HEK293 (cell line): Measurements from ENCODE around the gene MCU.
A peak's percentile ranks its signal among the peaks of the same experiment; 100 is the strongest.

Experiments used
- CTCF ChIA-PET: fragments of 350-600 bp; formaldehyde crosslinking; extraction: SDS; loops from one replicate; lab custom pipeline; 2021; ENCODE audit warnings: antibody characterized with exemption; lab: Yijun Ruan, JAX
- POLR2A ChIA-PET: fragments of 300-600 bp; formaldehyde crosslinking; extraction: SDS; loops from one replicate; lab custom pipeline; 2020; ENCODE audit warnings: antibody characterized with exemption, inconsistent platforms; lab: Yijun Ruan, JAX
- H3K27ac ChIP-seq: fragments of 200-500 bp; sonication (Bioruptor generic); 2 replicates; pipeline ENCODE4 v1.5.1; 2014; ENCODE audit warnings: low read depth, low read length, control low read depth, inconsistent platforms; ENCODE audit errors: extremely low read depth
- H3K36me3 ChIP-seq, 2 experiments: fragments of 200-500 bp in 1 of 2; sonication (Bioruptor generic) in 1 of 2; 1 replicate in 1 of 2; 2 replicates in 1 of 2; pipeline ENCODE4 v1.5.1; 2014 to 2017; ENCODE audit warnings: inconsistent platforms in 2 of 2, low read length in 2 of 2; ENCODE audit not compliant: control insufficient read depth in 2 of 2, insufficient read depth in 1 of 2
- H3K4me1 ChIP-seq: fragments of 200-500 bp; sonication (Bioruptor generic); 2 replicates; pipeline ENCODE4 v1.5.1; 2014; ENCODE audit warnings: mild to moderate bottlenecking, low read length, inconsistent platforms; ENCODE audit not compliant: control insufficient read depth, insufficient read depth
- H3K4me3 ChIP-seq: 2 replicates; pipeline ENCODE4 v1.5.1; 2011; ENCODE audit warnings: low read depth, mild to moderate bottlenecking, control low read depth, low read length, moderate library complexity
- H3K9me3 ChIP-seq: fragments of 200-500 bp; sonication (Bioruptor generic); 2 replicates; pipeline ENCODE4 v1.5.1; 2014; ENCODE audit warnings: low read depth, low read length, inconsistent platforms; ENCODE audit not compliant: control insufficient read depth, insufficient read depth
- FEZF1 ChIP-seq: fragments of 450-650 bp; formaldehyde crosslinking; IDR thresholded peaks from 2 replicates; pipeline ENCODE4 v1.5.1; 2016; ENCODE audit warnings: missing biosample characterization, missing genetic modification characterization
- HOXD13 ChIP-seq: sonication (generic); formaldehyde crosslinking; IDR thresholded peaks from 2 replicates; pipeline ENCODE4 v1.8.0; 2022; ENCODE audit warnings: missing genetic modification reagents, borderline replicate concordance
- IKZF3 ChIP-seq: fragments of 450-650 bp; IDR thresholded peaks from 2 replicates; pipeline ENCODE4 v1.5.0; 2018; ENCODE audit warnings: missing biosample characterization, mild to moderate bottlenecking, missing genetic modification characterization, moderate library complexity
- KLF1 ChIP-seq: fragments of 450-650 bp; formaldehyde crosslinking; IDR thresholded peaks from 2 replicates; pipeline ENCODE4 v1.5.1; 2016; ENCODE audit warnings: missing biosample characterization, missing genetic modification characterization
- KLF9 ChIP-seq: fragments of 450-650 bp; formaldehyde crosslinking; IDR thresholded peaks from 2 replicates; pipeline ENCODE4 v1.5.1; 2016; ENCODE audit warnings: missing biosample characterization, missing genetic modification characterization, low read depth
- PRDM6 ChIP-seq: fragments of 450-650 bp; formaldehyde crosslinking; IDR thresholded peaks from 2 replicates; pipeline ENCODE4 v1.5.1; 2017; ENCODE audit warnings: missing biosample characterization, missing genetic modification characterization
- YY1 ChIP-seq: fragments of 450-650 bp; formaldehyde crosslinking; IDR thresholded peaks from 2 replicates; pipeline ENCODE4 v1.5.1; 2018; ENCODE audit warnings: missing biosample characterization, missing genetic modification characterization
- YY2 ChIP-seq: fragments of 450-650 bp; formaldehyde crosslinking; IDR thresholded peaks from 2 replicates; pipeline ENCODE4 v1.5.1; 2016; ENCODE audit warnings: missing biosample characterization, missing genetic modification characterization
- ZBTB17 ChIP-seq: fragments of 450-650 bp; formaldehyde crosslinking; IDR thresholded peaks from 2 replicates; pipeline ENCODE4 v1.5.1; 2016; ENCODE audit warnings: missing biosample characterization, missing genetic modification characterization
- ZFP41 ChIP-seq: fragments of 450-650 bp; formaldehyde crosslinking; IDR thresholded peaks from 2 replicates; pipeline ENCODE4 v1.5.1; 2016; ENCODE audit warnings: missing biosample characterization, missing genetic modification characterization, borderline replicate concordance
- ZIC2 ChIP-seq: fragments of 450-650 bp; formaldehyde crosslinking; IDR thresholded peaks from 2 replicates; pipeline ENCODE4 v1.5.1; 2016; ENCODE audit warnings: missing biosample characterization, missing genetic modification characterization
- ZNF10 ChIP-seq: fragments of 450-650 bp; formaldehyde crosslinking; IDR thresholded peaks from 2 replicates; pipeline ENCODE4 v1.5.1; 2017; ENCODE audit warnings: missing biosample characterization, missing genetic modification characterization
- ZNF114 ChIP-seq: fragments of 450-650 bp; formaldehyde crosslinking; IDR thresholded peaks from 2 replicates; pipeline ENCODE4 v1.5.0; 2017; ENCODE audit warnings: missing biosample characterization, missing genetic modification characterization
- ZNF121 ChIP-seq: fragments of 450-650 bp; formaldehyde crosslinking; IDR thresholded peaks from 2 replicates; pipeline ENCODE4 v1.5.1; 2016; ENCODE audit warnings: missing biosample characterization, missing genetic modification characterization
- ZNF16 ChIP-seq: fragments of 450-650 bp; formaldehyde crosslinking; IDR thresholded peaks from 2 replicates; pipeline ENCODE4 v1.5.1; 2016; ENCODE audit warnings: low read depth, missing biosample characterization, missing genetic modification characterization
- ZNF19 ChIP-seq: fragments of 450-650 bp; formaldehyde crosslinking; IDR thresholded peaks from 2 replicates; pipeline ENCODE4; 2016; ENCODE audit warnings: missing biosample characterization, missing genetic modification characterization, low read depth
- ZNF221 ChIP-seq: fragments of 450-650 bp; formaldehyde crosslinking; IDR thresholded peaks from 2 replicates; pipeline ENCODE4 v1.5.1; 2017; ENCODE audit warnings: missing biosample characterization, missing genetic modification characterization, borderline replicate concordance
- ZNF274 ChIP-seq, 2 experiments: fragments of 200-500 bp in 1 of 2; fragments of 450-650 bp in 1 of 2; sonication (Bioruptor generic) in 1 of 2; formaldehyde crosslinking in 1 of 2; IDR thresholded peaks; 2 replicates each; pipeline versions ENCODE4 v1.5.1 to v1.6.1; 2014 to 2016; ENCODE audit warnings: borderline replicate concordance in 1 of 2, inconsistent platforms in 1 of 2, low read length in 1 of 2, missing biosample characterization in 1 of 2, missing genetic modification characterization in 1 of 2
- ZNF350 ChIP-seq: fragments of 450-650 bp; formaldehyde crosslinking; IDR thresholded peaks from 2 replicates; pipeline ENCODE4 v1.5.0; 2017; ENCODE audit warnings: missing biosample characterization, mild to moderate bottlenecking, missing genetic modification characterization
- ZNF394 ChIP-seq: fragments of 450-650 bp; formaldehyde crosslinking; IDR thresholded peaks from 2 replicates; pipeline ENCODE4 v1.5.1; 2016; ENCODE audit warnings: missing biosample characterization, missing genetic modification characterization, mild to moderate bottlenecking, moderate library complexity, borderline replicate concordance
- ZNF548 ChIP-seq: fragments of 450-650 bp; formaldehyde crosslinking; IDR thresholded peaks from 2 replicates; pipeline ENCODE4 v1.5.1; 2016; ENCODE audit warnings: missing biosample characterization, missing genetic modification characterization
- ZNF610 ChIP-seq: fragments of 450-650 bp; formaldehyde crosslinking; IDR thresholded peaks from 2 replicates; pipeline ENCODE4 v1.5.1; 2016; ENCODE audit warnings: missing biosample characterization, missing genetic modification characterization, borderline replicate concordance
- ZNF660 ChIP-seq: fragments of 450-650 bp; IDR thresholded peaks from 2 replicates; pipeline ENCODE4 v1.5.1; 2018; ENCODE audit warnings: missing biosample characterization, mild to moderate bottlenecking, missing genetic modification characterization
- ZNF76 ChIP-seq: fragments of 450-650 bp; formaldehyde crosslinking; IDR thresholded peaks from 2 replicates; pipeline ENCODE4; 2016; ENCODE audit warnings: low read depth, missing biosample characterization, missing genetic modification characterization, borderline replicate concordance
- ZNF777 ChIP-seq: fragments of 450-650 bp; formaldehyde crosslinking; IDR thresholded peaks from 2 replicates; pipeline ENCODE4 v1.5.1; 2017; ENCODE audit warnings: missing biosample characterization, missing genetic modification characterization, borderline replicate concordance
- ZNF791 ChIP-seq: fragments of 450-650 bp; formaldehyde crosslinking; IDR thresholded peaks from 2 replicates; pipeline ENCODE4 v1.5.1; 2016; ENCODE audit warnings: missing biosample characterization, missing genetic modification characterization
- TF ChIP-seq, protein P1 (sequence below): fragments of 450-650 bp; formaldehyde crosslinking; IDR thresholded peaks from 2 replicates; pipeline ENCODE4 v1.5.1; 2016; ENCODE audit warnings: missing biosample characterization, missing genetic modification characterization
- TF ChIP-seq, protein P2 (sequence below): fragments of 450-650 bp; formaldehyde crosslinking; IDR thresholded peaks from 2 replicates; pipeline ENCODE4 v1.5.1; 2016; ENCODE audit warnings: missing biosample characterization, missing genetic modification characterization

The MCU gene

GRCh38 chr10:72852508-72852907 is 160.6 kb downstream of the MCU start:
- ChIA-PET POLR2A (no interaction called here), CTCF (no interaction called here)

GRCh38 chr10:72855129-72855528 is 163.2 kb downstream of the MCU start:
- H3K36me3 ChIP-seq, result no peaks in the 10 kb centered on the region; a peak in 1 of 3 replicates
- H3K27ac ChIP-seq, result no peak overlapping the region
- ChIA-PET CTCF (no interaction called here), POLR2A (no interaction called here)
- TF ChIP-seq ZNF121 (peak; percentile 60), ZNF610 (tag by site-specific recombination) (no peak)
- no peak overlapping the region for H3K4me3 ChIP-seq
- H3K9me3 ChIP-seq, result no peaks in the 10 kb centered on the region
- H3K4me1 ChIP-seq, result no peaks in the 10 kb centered on the region

More at GRCh38 chr10:72852508-72852907, 160.6 kb downstream of the MCU start:
- H3K4me3 ChIP-seq, result no peak overlapping the region
- H3K27ac ChIP-seq, result no peak overlapping the region
- no peaks in the 10 kb centered on the region; a peak in 1 of 3 replicates for H3K36me3 ChIP-seq
- H3K9me3 ChIP-seq, result no peaks in the 10 kb centered on the region
- no peaks in the 10 kb centered on the region for H3K4me1 ChIP-seq
- TF ChIP-seq ZNF19 (tag by site-specific recombination) (no peak), ZNF660 (no peak), YY1 (tag by site-specific recombination) (no peak), ZNF114 (tag by site-specific recombination) (no peak), ZNF548 (no peak), HOXD13 (no peak), ZFP41 (tag by site-specific recombination) (no peak), FEZF1 (no peak), ZBTB17 (tag by site-specific recombination) (no peak), ZIC2 (tag by site-specific recombination) (no peak), ZNF777 (tag by site-specific recombination) (no peak), ZNF10 (tag by site-specific recombination) (no peak), IKZF3 (no peak), KLF9 (tag by site-specific recombination) (no peak), ZNF791 (tag by site-specific recombination) (no peak), YY2 (no peak)
- TF ChIP-seq, protein P1, sequence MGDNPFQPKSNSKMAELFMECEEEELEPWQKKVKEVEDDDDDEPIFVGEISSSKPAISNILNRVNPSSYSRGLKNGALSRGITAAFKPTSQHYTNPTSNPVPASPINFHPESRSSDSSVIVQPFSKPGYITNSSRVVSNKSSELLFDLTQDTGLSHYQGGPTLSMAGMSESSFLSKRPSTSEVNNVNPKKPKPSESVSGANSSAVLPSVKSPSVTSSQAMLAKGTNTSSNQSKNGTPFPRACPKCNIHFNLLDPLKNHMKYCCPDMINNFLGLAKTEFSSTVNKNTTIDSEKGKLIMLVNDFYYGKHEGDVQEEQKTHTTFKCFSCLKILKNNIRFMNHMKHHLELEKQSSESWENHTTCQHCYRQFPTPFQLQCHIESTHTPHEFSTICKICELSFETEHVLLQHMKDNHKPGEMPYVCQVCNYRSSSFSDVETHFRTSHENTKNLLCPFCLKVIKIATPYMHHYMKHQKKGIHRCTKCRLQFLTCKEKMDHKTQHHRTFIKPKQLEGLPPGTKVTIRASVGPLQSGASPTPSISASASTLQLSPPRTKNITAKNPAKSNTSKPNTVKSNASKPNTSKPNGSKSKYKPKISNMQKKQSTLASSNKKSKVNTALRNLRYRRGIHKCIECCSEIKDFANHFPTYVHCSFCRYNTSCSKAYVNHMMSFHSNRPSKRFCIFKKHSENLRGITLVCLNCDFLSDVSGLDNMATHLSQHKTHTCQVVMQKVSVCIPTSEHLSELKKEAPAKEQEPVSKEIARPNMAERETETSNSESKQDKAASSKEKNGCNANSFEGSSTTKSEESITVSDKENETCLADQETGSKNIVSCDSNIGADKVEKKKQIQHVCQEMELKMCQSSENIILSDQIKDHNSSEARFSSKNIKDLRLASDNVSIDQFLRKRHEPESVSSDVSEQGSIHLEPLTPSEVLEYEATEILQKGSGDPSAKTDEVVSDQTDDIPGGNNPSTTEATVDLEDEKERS (tag by site-specific recombination), result no peak
- TF ChIP-seq, protein P2, sequence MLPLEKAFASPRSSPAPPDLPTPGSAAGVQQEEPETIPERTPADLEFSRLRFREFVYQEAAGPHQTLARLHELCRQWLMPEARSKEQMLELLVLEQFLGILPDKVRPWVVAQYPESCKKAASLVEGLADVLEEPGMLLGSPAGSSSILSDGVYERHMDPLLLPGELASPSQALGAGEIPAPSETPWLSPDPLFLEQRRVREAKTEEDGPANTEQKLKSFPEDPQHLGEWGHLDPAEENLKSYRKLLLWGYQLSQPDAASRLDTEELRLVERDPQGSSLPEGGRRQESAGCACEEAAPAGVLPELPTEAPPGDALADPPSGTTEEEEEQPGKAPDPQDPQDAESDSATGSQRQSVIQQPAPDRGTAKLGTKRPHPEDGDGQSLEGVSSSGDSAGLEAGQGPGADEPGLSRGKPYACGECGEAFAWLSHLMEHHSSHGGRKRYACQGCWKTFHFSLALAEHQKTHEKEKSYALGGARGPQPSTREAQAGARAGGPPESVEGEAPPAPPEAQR (tag by site-specific recombination), result no peak

GRCh38 chr10:72855790-72856189 is 163.8 kb downstream of the MCU start:
- CTCF ChIA-PET, result interaction anchor here (2.1 kb wide), 1 partner anchor 22 kb away, joined by 6 read pairs; no protein-coding TSS in a partner anchor
- Histone ChIP-seq H3K4me3 (no peak overlapping the region), H3K9me3 (no peaks in the 10 kb centered on the region), H3K27ac (no peak overlapping the region), H3K36me3 (no peaks in the 10 kb centered on the region; a peak in 1 of 3 replicates), H3K4me1 (no peaks in the 10 kb centered on the region)
- POLR2A ChIA-PET, result no interaction called here
- TF ChIP-seq ZNF350 (tag by site-specific recombination), result no peak
- no peak for TF ChIP-seq ZNF274 (IDR thresholded peaks at IDR 0.05; ENCODE audit: low read length)
- TF ChIP-seq ZNF274 (tag by site-specific recombination; IDR thresholded peaks at IDR 0.05; ENCODE audit: borderline replicate concordance), result no peak
- no peak for TF ChIP-seq KLF1 (tag by site-specific recombination)
- TF ChIP-seq HOXD13, result no peak
- TF ChIP-seq ZNF16, result no peak
- no peak for TF ChIP-seq ZNF394 (tag by site-specific recombination)
- TF ChIP-seq PRDM6 (tag by site-specific recombination), result no peak
- TF ChIP-seq IKZF3, result no peak
- no peak for TF ChIP-seq ZNF221 (tag by site-specific recombination)
- TF ChIP-seq ZNF76 (tag by site-specific recombination), result no peak
- TF ChIP-seq KLF9 (tag by site-specific recombination), result no peak
